NCI-H1694 (cell line): ENCODE results near the gene ZDBF2.
A peak's percentile ranks its signal among the peaks of the same experiment; 100 is the strongest.
"Not testable (repeated sequence)": the region's sequence is repeated elsewhere in the genome, so short reads cannot be mapped to it uniquely, and the experiment has no call there.

Source experiments
- DNase-seq: peaks from one replicate; lab custom pipeline; 2025; lab: John Stamatoyannopoulos, UW

ZDBF2 gene

DNA sequence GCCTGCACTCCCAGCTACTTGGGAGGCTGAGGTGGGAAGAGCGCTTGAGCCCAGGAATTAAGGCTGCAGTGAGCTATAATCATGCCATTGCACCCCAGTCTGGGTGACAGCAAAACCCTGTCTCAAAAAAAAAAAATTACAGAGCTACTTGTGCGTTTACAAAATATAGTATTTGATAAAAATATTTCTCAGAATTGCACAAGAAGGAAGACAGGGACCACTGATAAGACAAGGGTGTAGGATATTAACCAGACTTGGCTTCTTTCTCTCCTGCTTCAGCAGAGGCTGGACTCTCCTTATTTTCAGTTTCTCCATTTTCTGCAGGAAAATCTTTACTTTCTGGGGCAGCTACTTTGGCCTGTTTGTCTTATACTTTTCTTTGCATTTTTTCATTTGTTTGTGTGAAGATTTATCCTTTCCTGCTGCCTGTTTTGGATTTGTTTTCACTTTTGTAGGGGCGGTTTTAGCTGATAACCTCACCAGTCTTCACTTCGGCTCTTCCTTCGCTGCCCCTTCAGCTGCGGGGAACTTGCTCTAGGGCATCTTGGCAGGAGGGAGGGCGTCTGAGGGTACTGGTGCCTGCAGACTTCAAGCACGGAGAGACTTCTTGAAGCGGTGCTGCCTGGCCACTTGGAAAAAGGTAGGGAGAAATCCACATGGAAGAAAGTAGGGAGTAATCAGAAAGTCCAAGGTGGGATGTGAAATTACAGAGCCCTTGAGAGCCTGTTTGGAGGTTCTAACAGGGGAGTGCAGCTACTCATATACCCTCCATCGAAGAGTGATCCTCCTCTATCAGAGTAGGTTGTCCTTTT, 14.9 kb upstream of the ZDBF2 start:
- DNase-seq, result no peak

GRCh38 chr2:206260188-206261012, 14.1 kb upstream of the ZDBF2 start:
- DNase-seq, result no peak

GRCh38 chr2:206263959-206264603, 10.4 kb upstream of the ZDBF2 start:
- no peak for DNase-seq

DNA sequence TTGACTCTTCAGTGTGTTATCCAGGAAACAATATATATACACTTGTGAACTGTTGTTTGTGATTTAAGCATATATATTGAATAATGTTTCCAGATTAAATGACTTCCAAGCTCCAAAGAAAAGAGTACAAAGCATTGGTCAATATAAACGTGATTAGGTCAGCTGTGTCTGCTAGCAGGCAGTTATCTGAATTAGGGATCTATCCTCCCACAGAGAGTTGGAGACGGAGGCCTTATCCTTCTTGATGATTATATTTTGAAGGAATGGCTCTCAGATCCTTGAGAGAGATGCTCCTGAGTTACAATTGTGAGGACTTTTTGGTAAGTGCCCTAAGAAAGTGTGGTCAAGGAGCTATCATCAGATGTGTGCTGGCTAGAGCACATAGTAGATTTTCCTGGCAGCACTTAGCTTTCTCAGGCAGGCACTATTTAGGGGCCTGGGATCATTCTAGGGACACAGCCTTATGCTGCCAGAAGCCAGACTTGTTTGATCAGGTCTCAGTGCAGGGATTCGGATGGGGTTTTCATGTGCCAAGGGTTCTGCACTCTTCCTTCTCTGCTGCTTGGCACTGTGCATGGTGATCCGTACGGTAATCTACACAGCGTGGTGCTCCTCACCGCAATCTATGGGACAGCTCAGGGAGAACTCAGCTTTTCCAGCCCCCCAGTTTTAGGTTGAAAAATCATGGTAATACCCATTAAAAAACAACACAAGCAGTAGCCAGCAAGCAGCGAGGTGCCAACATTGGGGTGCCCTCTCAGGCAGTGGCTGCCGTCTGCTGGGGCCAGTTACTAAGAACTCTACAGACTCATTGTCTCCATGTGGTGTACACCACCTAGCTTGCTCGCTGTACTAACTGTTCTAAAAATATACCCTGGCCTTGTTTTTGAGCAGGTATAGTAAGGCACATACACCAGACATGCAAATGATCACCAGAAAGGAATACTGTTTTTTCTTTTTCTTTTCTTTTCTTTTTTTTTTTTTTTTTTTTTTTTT, 8.0 kb upstream of the ZDBF2 start:
- no peak for DNase-seq

- DNase-seq, result no peak
Observed at GRCh38 chr2:206267567-206267966, 6.9 kb upstream of the ZDBF2 start.

DNA sequence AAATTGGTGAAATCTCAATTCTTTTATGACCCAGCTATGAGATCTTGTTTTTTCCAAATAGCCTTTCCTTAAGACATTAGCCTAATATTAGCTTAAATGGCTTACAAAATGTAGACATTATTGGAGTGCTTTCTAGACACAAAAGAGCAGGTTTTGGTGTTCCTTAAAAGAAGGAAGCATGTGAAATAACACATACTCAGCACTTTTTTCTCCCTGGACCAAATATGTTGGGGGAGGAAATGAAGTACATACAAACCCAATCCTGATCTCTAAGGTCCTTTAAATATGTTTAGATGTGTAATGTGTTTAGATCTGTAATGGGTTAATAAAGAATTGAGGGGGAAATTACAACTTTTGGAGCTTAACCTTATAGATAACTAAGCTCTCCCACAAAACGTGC, 3.4 kb upstream of the ZDBF2 start:
- no peak for DNase-seq

DNA sequence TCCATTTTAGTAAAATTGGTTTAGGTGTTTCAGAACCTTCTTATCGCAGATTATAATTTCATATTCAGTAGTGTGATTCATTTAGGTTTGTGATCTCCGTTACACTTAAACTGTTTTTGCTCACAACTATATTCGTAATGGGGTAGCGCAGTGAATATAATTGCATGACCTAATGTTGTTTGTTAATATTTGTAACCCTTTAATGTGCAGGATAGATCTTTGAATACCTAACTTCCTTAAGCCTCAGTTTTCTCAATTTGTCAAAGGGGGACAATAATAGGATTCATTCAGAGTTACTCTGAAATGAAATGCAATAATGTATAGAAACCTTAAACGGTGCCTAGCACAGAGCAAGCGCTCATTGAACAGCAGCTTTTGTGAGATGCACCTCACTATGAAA, 558 bp upstream of the ZDBF2 start:
- no peak for DNase-seq

GRCh38 chr2:206275312-206276055, 1.0 kb downstream of the ZDBF2 start:
- peak; percentile 43 for DNase-seq

GRCh38 chr2:206276169-206276942, 1.9 kb downstream of the ZDBF2 start:
- no peak for DNase-seq

DNA sequence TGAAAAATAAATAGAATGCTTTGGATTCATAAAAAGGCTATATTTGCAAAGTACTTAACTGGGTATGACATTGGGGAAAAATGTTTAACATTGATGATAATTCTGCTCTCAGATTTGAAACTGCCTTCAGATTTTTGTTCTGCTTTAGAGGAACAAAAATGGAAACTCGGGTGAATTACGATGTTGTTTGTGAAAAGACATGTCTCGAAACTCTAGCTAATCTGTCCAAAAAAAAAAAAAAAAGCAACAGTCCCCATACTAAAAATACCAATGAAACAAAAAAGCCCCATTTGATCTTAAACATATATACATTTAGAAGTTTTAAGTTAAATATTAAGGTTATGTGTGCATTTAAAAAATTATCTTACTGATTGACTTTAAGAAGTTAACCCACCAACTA, 3.0 kb downstream of the ZDBF2 start:
- no peak for DNase-seq

DNA sequence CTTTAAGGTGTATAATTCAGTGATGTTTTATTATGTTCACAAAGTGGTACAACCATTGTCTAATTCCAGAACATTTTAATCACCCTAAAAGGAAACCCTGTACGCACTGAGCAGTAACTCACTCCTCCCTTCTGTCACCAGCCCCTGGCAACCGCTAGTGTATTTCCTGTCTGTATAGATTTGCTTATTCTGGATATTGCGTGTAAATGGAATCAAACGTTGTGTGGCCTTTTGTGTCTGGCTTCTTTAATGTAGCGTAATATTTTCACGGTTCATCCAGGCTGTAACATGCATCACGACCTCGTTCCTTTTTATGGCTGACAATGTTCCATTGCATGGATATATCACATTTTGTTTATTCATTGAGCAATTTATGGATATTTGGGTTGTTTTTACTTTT, 8.3 kb downstream of the ZDBF2 start:
- DNase-seq, result no peak

GRCh38 chr2:206287197-206287596, 12.7 kb downstream of the ZDBF2 start:
- DNase-seq, result no peak

GRCh38 chr2:206289391-206289790, 14.9 kb downstream of the ZDBF2 start:
- no peak for DNase-seq

- DNase-seq, result no peak
Observed at GRCh38 chr2:206296128-206296527, 21.7 kb downstream of the ZDBF2 start.

DNA sequence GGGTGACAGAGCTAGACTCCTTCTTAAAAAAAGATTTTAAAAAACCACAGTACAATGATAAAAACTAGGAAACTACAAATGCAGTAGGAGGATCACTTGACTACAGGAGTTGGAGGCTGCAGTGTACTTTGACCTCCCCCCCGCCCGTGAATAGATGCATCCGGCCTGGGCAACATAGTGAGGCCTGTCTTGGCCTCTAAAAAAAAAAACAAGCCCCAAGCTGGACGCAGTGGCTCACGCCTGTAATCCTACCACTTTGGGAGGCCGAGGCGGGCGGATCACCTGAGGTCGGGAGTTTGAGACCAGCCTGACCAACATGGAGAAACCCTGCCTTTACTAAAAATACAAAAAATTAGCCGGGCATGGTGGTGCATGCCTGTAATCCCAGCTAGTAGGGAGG, 25.1 kb downstream of the ZDBF2 start:
- not testable (repeated sequence) for DNase-seq

GRCh38 chr2:206305523-206306245, 31.2 kb downstream of the ZDBF2 start:
- DNase-seq, result no peak

GRCh38 chr2:206311026-206311425, 36.6 kb downstream of the ZDBF2 start:
- no peak for DNase-seq

DNA sequence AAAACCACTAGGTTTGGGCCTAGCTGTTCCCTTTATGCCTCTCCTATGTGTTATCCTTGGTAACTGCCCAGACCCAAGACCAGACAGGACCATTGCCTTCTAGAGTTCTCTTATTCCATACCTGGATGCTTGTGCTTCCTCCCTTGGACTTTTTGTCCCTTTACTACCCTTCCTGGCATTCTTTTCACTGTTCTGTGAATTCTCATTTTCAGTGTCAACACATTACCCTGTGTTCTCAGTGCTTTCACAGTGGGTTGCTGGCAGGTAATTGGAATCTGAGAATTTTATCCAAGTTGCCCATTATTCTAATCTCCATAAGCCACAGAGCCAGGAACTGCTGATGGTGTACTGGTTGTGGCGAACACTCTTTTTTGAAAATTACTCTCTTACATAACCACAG, 41.7 kb downstream of the ZDBF2 start:
- DNase-seq, result no peak

DNA sequence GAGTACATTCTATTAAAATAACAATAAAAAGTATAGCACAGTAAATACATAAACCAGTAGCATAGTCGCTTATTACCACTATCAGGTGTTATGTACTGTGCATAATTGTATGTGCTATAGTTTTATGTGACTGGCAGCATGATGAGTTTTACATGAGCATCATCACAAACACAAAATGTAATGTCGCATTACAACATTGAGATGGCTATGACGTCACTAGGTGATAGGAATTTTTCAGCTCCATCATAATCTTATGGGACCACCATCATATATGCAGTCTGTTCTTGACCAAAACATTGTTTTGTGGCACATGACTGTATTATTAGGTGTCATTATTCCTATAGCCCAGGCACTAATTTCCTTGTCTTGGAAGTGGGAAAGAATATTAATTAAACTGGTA, 48.6 kb downstream of the ZDBF2 start:
- no peak for DNase-seq
